Activated B cell treated with CpG ODN at 0.5 μM for 24 hours (primary cell): ENCODE measurements around the gene PNLIPRP2. TPM values are rescaled to one million over a fixed set of nuclear protein-coding genes. Genes with fewer than 3 reads are reported as not detected.

Experiments
- ATAC-seq: fragments of 200-7000 bp; cut with Tn5 transposase; one replicate; pipeline ENCODE4 v1.10.0; 2021; ENCODE audit warnings: low read depth, mild to moderate bottlenecking, moderate library complexity
- CTCF ChIA-PET: fragments of 350-600 bp; sonication (Branson Sonifier 250); formaldehyde crosslinking; loops from one replicate; lab custom pipeline; 2021; ENCODE audit warnings: antibody characterized with exemption; lab: Charles Lee
- POLR2A ChIA-PET: fragments of 350-600 bp; sonication (Branson Sonifier 250); formaldehyde crosslinking; loops from one replicate; lab custom pipeline; 2021; ENCODE audit warnings: antibody characterized with exemption; lab: Charles Lee
- DNase-seq: peaks from one replicate; pipeline ENCODE4 v3.0.0; 2022
- H3K27ac Mint-ChIP-seq: one replicate; pipeline ENCODE4 v1.8.0; 2020; ENCODE audit warnings: mixed read lengths
- H3K27me3 Mint-ChIP-seq: one replicate; pipeline ENCODE4 v1.8.0; 2021; ENCODE audit warnings: mixed read lengths
- H3K36me3 Mint-ChIP-seq: one replicate; pipeline ENCODE4 v1.8.0; 2021; ENCODE audit warnings: low read depth, mixed read lengths
- H3K4me1 Mint-ChIP-seq: one replicate; pipeline ENCODE4 v1.8.0; 2021; ENCODE audit warnings: mixed read lengths
- H3K4me3 Mint-ChIP-seq: one replicate; pipeline ENCODE4 v1.8.0; 2020; ENCODE audit warnings: mild to moderate bottlenecking, mixed read lengths
- H3K9me3 Mint-ChIP-seq: one replicate; pipeline ENCODE4 v1.8.0; 2020; ENCODE audit warnings: mixed read lengths
- intact Hi-C: fragments of 100-400 bp; cut with micrococcal nuclease; formaldehyde crosslinking; loops from one replicate; pipeline ENCODE4 v1.15.1; 2024
- total RNA-seq: library from RNA; stranded (reverse); gene quantifications from 2 replicates; pipeline ENCODE4 v1.2.3, GENCODE V29; 2022
- TF ChIP-seq, protein P1 (sequence below): fragments of 200-600 bp; IDR thresholded peaks from one replicate; pipeline ENCODE4 v1.8.0; 2022; ENCODE audit warnings: antibody characterized with exemption, mild to moderate bottlenecking

The PNLIPRP2 gene
- not detected in 2 replicates for total RNA-seq

DNA sequence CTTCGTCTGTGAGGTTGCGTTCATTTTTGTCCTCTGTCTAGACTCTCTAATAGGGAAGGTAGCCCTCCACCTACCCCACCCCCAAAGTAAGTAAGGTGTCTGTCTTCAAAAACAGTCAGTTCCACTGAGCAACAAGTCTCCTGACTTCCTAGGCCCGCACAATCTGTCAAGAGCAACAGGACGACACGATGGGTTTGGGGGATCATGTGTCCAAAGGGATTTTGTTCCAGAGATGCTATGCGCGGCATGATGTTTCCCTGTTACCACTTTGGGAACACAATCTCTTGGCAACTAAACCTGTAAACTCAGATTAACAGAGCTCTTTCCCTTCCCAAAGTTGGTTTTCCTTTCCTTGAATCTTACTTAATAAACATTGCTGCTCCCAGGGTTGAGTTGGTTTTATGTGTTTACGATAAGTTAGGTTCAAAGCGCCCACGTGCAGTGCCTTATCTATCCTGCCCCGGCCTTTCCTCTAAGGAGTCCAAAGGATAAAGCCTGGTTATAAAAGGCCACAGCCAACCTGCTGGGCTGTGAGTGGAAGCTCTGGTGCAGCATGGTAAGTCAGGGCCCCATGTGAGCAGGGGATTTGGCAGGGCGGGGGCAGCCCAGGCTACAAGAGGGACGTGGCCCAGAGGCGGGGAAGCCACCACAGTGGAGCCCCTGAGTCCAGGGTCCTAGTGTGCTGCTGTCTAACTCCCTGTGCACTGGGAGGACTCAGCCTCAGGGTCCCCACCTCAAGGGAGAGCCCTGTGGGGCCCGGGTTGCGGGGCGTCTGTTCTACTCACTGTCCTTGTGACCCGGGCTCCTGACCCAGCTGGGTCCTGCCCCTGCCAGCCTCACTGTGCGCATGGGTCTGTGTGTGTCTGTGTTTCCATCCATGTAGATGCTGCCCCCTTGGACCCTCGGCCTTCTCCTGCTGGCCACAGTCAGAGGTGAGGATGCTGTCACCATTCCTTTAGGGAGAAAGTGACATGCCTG lies at the start of gene PNLIPRP2:
TSS of gene PNLIPRP2 (plus strand) at position 531 of the 978 bp plus-strand sequence.
- Mint-ChIP-seq H3K36me3 (no peaks in the 10 kb centered on the region), H3K27me3 (no peaks in the 10 kb centered on the region), H3K4me3 (no peak within 1 kb of the TSS), H3K27ac (no peak within 1 kb of the TSS), H3K4me1 (no peaks in the 10 kb centered on the region), H3K9me3 (no peaks in the 10 kb centered on the region)
- intact Hi-C loops, result no loop called here
- DNase-seq, result no peak
- POLR2A ChIA-PET, result no interaction called here
- no peak for ATAC-seq
- CTCF ChIA-PET, result no interaction called here
- TF ChIP-seq, protein P1, sequence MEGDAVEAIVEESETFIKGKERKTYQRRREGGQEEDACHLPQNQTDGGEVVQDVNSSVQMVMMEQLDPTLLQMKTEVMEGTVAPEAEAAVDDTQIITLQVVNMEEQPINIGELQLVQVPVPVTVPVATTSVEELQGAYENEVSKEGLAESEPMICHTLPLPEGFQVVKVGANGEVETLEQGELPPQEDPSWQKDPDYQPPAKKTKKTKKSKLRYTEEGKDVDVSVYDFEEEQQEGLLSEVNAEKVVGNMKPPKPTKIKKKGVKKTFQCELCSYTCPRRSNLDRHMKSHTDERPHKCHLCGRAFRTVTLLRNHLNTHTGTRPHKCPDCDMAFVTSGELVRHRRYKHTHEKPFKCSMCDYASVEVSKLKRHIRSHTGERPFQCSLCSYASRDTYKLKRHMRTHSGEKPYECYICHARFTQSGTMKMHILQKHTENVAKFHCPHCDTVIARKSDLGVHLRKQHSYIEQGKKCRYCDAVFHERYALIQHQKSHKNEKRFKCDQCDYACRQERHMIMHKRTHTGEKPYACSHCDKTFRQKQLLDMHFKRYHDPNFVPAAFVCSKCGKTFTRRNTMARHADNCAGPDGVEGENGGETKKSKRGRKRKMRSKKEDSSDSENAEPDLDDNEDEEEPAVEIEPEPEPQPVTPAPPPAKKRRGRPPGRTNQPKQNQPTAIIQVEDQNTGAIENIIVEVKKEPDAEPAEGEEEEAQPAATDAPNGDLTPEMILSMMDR, result no peak

- Mint-ChIP-seq H3K27me3 (no peaks in the 10 kb centered on the region), H3K27ac (no peak overlapping the region), H3K9me3 (peaks cover 1% of the 10 kb centered on the region), H3K4me1 (no peaks in the 10 kb centered on the region), H3K4me3 (no peak overlapping the region), H3K36me3 (no peaks in the 10 kb centered on the region)
- ATAC-seq (no peak), DNase-seq (no peak)
- TF ChIP-seq, protein P1, result no peak
- intact Hi-C loops, result no loop called here
- ChIA-PET CTCF (no interaction called here), POLR2A (no interaction called here)
Measured at GRCh38 chr10:116574797-116575196, 46.0 kb upstream of the PNLIPRP2 start.

GRCh38 chr10:116587878-116588591 lies 32.7 kb upstream of the PNLIPRP2 start:
- H3K36me3 Mint-ChIP-seq, result no peaks in the 10 kb centered on the region
- POLR2A ChIA-PET, result no interaction called here
- TF ChIP-seq, protein P1, result no peak
- CTCF ChIA-PET, result no interaction called here
- H3K4me1 Mint-ChIP-seq, result no peaks in the 10 kb centered on the region
- no peak overlapping the region for H3K4me3 Mint-ChIP-seq
- intact Hi-C loops, result no loop called here
- no peaks in the 10 kb centered on the region for H3K27me3 Mint-ChIP-seq
- no peak overlapping the region for H3K27ac Mint-ChIP-seq
- DNase-seq (no peak), ATAC-seq (no peak)
- peaks cover 2% of the 10 kb centered on the region for H3K9me3 Mint-ChIP-seq

DNA sequence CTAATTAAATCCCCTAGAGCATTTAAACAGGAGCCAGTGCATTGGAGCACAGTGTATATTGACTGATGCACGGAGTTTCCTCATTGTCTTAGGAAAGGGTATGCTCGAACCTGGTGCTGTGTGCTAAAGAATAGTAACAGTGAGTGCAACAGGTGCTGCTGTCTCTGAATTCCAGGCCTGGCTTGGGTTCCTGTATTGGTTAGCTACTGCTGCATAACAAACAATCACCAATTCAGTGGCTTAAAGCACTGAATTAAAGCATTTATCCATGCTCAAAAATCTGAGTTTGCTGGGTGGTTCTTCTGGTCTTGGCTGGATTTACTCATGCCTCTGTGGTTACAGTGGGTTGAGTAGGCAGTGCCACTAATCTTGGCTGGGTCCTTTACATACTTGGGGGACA lies 31.8 kb upstream of the PNLIPRP2 start:
- TF ChIP-seq, protein P1, result no peak
- Mint-ChIP-seq H3K4me3 (no peak overlapping the region), H3K36me3 (no peaks in the 10 kb centered on the region), H3K27me3 (no peaks in the 10 kb centered on the region), H3K27ac (no peak overlapping the region), H3K4me1 (no peaks in the 10 kb centered on the region), H3K9me3 (peaks cover 2% of the 10 kb centered on the region)
- POLR2A ChIA-PET, result no interaction called here
- CTCF ChIA-PET, result no interaction called here
- intact Hi-C loops, result no loop called here
- no peak for ATAC-seq
- DNase-seq, result no peak

GRCh38 chr10:116589926-116590325 lies 30.8 kb upstream of the PNLIPRP2 start:
- Mint-ChIP-seq H3K27me3 (no peaks in the 10 kb centered on the region), H3K27ac (no peak overlapping the region), H3K4me1 (no peaks in the 10 kb centered on the region), H3K9me3 (peaks cover 2% of the 10 kb centered on the region), H3K4me3 (no peak overlapping the region), H3K36me3 (no peaks in the 10 kb centered on the region)
- DNase-seq (no peak), ATAC-seq (no peak)
- TF ChIP-seq, protein P1, result no peak
- intact Hi-C loops, result no loop called here
- POLR2A ChIA-PET, result no interaction called here
- CTCF ChIA-PET, result no interaction called here
